Measurements from ENCODE around the gene GVQW3. TPM values are rescaled to one million over a fixed set of nuclear protein-coding genes. Genes with fewer than 3 reads are reported as not detected.

The GVQW3 gene
- total RNA-seq, 1 donor = 2.9 TPM

GRCh38 chr11:76424379-76424778 is 43.3 kb downstream of the GVQW3 start:
- H3K4me1 ChIP-seq (ENCODE audit: insufficient read depth, low read length) = no peaks in the 10 kb centered on the region
- no peaks in the 10 kb centered on the region for H3K9me3 ChIP-seq (ENCODE audit: low read depth, low read length)
- H3K79me2 ChIP-seq (ENCODE audit: insufficient read depth, low read length) = no peaks in the 10 kb centered on the region
- H3K36me3 ChIP-seq (ENCODE audit: insufficient read depth, low read length) = no peaks in the 10 kb centered on the region
- no peak overlapping the region for H3K27ac ChIP-seq (ENCODE audit: low read depth, low read length)
- no peak overlapping the region for H3K4me2 ChIP-seq (ENCODE audit: insufficient read depth, low read length)
- H4K20me1 ChIP-seq (ENCODE audit: insufficient read depth, low read length) = no peaks in the 10 kb centered on the region
- no peak for DNase-seq (ENCODE audit: insufficient read length, low spot score, missing footprints)
- no peak overlapping the region for H2AFZ ChIP-seq (ENCODE audit: low read length)
- no peak for TF ChIP-seq CTCF (IDR thresholded peaks at IDR 0.05; ENCODE audit: extremely low read depth, low read depth, low read length)
- H3K27me3 ChIP-seq (ENCODE audit: insufficient read depth, low read length) = no peaks in the 10 kb centered on the region
- no peak overlapping the region for H3K4me3 ChIP-seq (ENCODE audit: insufficient read depth, low read length)

GRCh38 chr11:76424891-76425290 is 43.8 kb downstream of the GVQW3 start:
- H4K20me1 ChIP-seq (ENCODE audit: insufficient read depth, low read length) = no peaks in the 10 kb centered on the region
- H3K4me1 ChIP-seq (ENCODE audit: insufficient read depth, low read length) = no peaks in the 10 kb centered on the region
- no peaks in the 10 kb centered on the region for H3K36me3 ChIP-seq (ENCODE audit: insufficient read depth, low read length)
- TF ChIP-seq CTCF (IDR thresholded peaks at IDR 0.05; ENCODE audit: extremely low read depth, low read depth, low read length) = no peak
- DNase-seq (ENCODE audit: insufficient read length, low spot score, missing footprints) = no peak
- H3K4me3 ChIP-seq (ENCODE audit: insufficient read depth, low read length) = no peak overlapping the region
- no peaks in the 10 kb centered on the region for H3K9me3 ChIP-seq (ENCODE audit: low read depth, low read length)
- no peak overlapping the region for H3K27ac ChIP-seq (ENCODE audit: low read depth, low read length)
- no peak overlapping the region for H2AFZ ChIP-seq (ENCODE audit: low read length)
- no peaks in the 10 kb centered on the region for H3K79me2 ChIP-seq (ENCODE audit: insufficient read depth, low read length)
- H3K4me2 ChIP-seq (ENCODE audit: insufficient read depth, low read length) = no peak overlapping the region
- no peaks in the 10 kb centered on the region for H3K27me3 ChIP-seq (ENCODE audit: insufficient read depth, low read length)

GRCh38 chr11:76426660-76427059 is 45.5 kb downstream of the GVQW3 start:
- Histone ChIP-seq H3K4me1 (ENCODE audit: insufficient read depth, low read length) (no peaks in the 10 kb centered on the region), H3K4me3 (ENCODE audit: insufficient read depth, low read length) (no peak overlapping the region), H3K36me3 (ENCODE audit: insufficient read depth, low read length) (no peaks in the 10 kb centered on the region), H3K9me3 (ENCODE audit: low read depth, low read length) (no peaks in the 10 kb centered on the region), H3K79me2 (ENCODE audit: insufficient read depth, low read length) (no peaks in the 10 kb centered on the region), H2AFZ (ENCODE audit: low read length) (no peak overlapping the region), H4K20me1 (ENCODE audit: insufficient read depth, low read length) (no peaks in the 10 kb centered on the region), H3K27me3 (ENCODE audit: insufficient read depth, low read length) (no peaks in the 10 kb centered on the region), H3K4me2 (ENCODE audit: insufficient read depth, low read length) (no peak overlapping the region), H3K27ac (ENCODE audit: low read depth, low read length) (no peak overlapping the region)
- DNase-seq (ENCODE audit: insufficient read length, low spot score, missing footprints) = no peak
- TF ChIP-seq CTCF (IDR thresholded peaks at IDR 0.05; ENCODE audit: extremely low read depth, low read depth, low read length) = no peak

- H3K36me3 ChIP-seq (ENCODE audit: insufficient read depth, low read length) = no peaks in the 10 kb centered on the region
- no peaks in the 10 kb centered on the region for H3K4me1 ChIP-seq (ENCODE audit: insufficient read depth, low read length)
- no peak overlapping the region for H2AFZ ChIP-seq (ENCODE audit: low read length)
- DNase-seq (ENCODE audit: insufficient read length, low spot score, missing footprints) = peak; percentile 37
- no peaks in the 10 kb centered on the region for H3K79me2 ChIP-seq (ENCODE audit: insufficient read depth, low read length)
- no peak overlapping the region for H3K4me2 ChIP-seq (ENCODE audit: insufficient read depth, low read length)
- H3K9me3 ChIP-seq (ENCODE audit: low read depth, low read length) = no peaks in the 10 kb centered on the region
- TF ChIP-seq CTCF (IDR thresholded peaks at IDR 0.05; ENCODE audit: extremely low read depth, low read depth, low read length) = no peak
- H3K27me3 ChIP-seq (ENCODE audit: insufficient read depth, low read length) = no peaks in the 10 kb centered on the region
- H3K27ac ChIP-seq (ENCODE audit: low read depth, low read length) = no peak overlapping the region
- H3K4me3 ChIP-seq (ENCODE audit: insufficient read depth, low read length) = no peak overlapping the region
- no peaks in the 10 kb centered on the region for H4K20me1 ChIP-seq (ENCODE audit: insufficient read depth, low read length)
Observed at GRCh38 chr11:76436020-76436419, 54.9 kb downstream of the GVQW3 start.
